ENCODE results near the gene PTPN22.

- TF ChIP-seq CTCF (IDR thresholded peaks at IDR 0.05; ENCODE audit: insufficient read depth, low read length, poor library complexity, severe bottlenecking) (no peak), EZH2phosphoT487 (conservative IDR thresholded peaks at IDR 0.05; ENCODE audit: low read length) (no peak)
These were observed 101.9 kb downstream of the PTPN22 start for GRCh38 chr1:113769601-113769970.

Measured in SU-DHL-6 (cell line).